Hematopoietic multipotent progenitor cell treated with erythropoietin and hydrocortisone succinate and interleukin-3 and kit ligand, for 4 days (in vitro differentiated cells): Measurements from ENCODE around the gene KTI12.
"Not testable (repeated sequence)": the region's sequence is repeated elsewhere in the genome, so short reads cannot be mapped to it uniquely, and the experiment has no call there.

Experiments
- DNase-seq: peaks from one replicate; pipeline ENCODE4 v3.0.0-alpha.2; 2015

Gene KTI12

GRCh38 chr1:52033190-52034049 is at the start of gene KTI12:
TSS of gene KTI12 (minus strand) at chr1:52033810. CDS start at chr1:52033761, 49 bp downstream.
- peak; percentile 97 for DNase-seq

- no peak for DNase-seq
These were observed 46.4 kb upstream of the KTI12 start for GRCh38 chr1:52080014-52080415.

GRCh38 chr1:52077277-52077676 is 43.7 kb upstream of the KTI12 start:
- not testable (repeated sequence) for DNase-seq

- no peak for DNase-seq
These were observed 38.7 kb upstream of the KTI12 start for GRCh38 chr1:52072291-52072690.

- no peak for DNase-seq
These were observed 37.1 kb upstream of the KTI12 start for GRCh38 chr1:52070704-52071103.

GRCh38 chr1:52063192-52063591 is 29.6 kb upstream of the KTI12 start:
- DNase-seq, result no peak

- DNase-seq, result no peak
These were observed 27.2 kb upstream of the KTI12 start for GRCh38 chr1:52060822-52061221.

- no peak for DNase-seq
These were observed 26.3 kb upstream of the KTI12 start for GRCh38 chr1:52059888-52060287.

- DNase-seq, result no peak
These were observed 25.7 kb upstream of the KTI12 start for GRCh38 chr1:52059321-52059720.

GRCh38 chr1:52057876-52058415 is 24.3 kb upstream of the KTI12 start:
- peak; percentile 17 for DNase-seq

- DNase-seq, result peak; percentile 36
These were observed 23.6 kb upstream of the KTI12 start for GRCh38 chr1:52057255-52057654.

- no peak for DNase-seq
These were observed 23.3 kb upstream of the KTI12 start for GRCh38 chr1:52056937-52057231.

GRCh38 chr1:52056163-52056936 is 22.7 kb upstream of the KTI12 start, which contains the start of gene BTF3L4:
TSS of gene BTF3L4 (plus strand) at chr1:52056295. CDS start at chr1:52059848, 3,553 bp downstream.
- DNase-seq, result peak; percentile 98

- DNase-seq, result no peak
These were observed 22.2 kb upstream of the KTI12 start for GRCh38 chr1:52055866-52056162.

GRCh38 chr1:52055066-52055865 is 21.7 kb upstream of the KTI12 start, which contains the start of gene TXNDC12:
TSS of gene TXNDC12 (minus strand) at chr1:52055191. CDS start at chr1:52055096, 95 bp downstream.
- peak; percentile 96 for DNase-seq

- DNase-seq, result no peak
These were observed 21.0 kb upstream of the KTI12 start for GRCh38 chr1:52054496-52055065.

GRCh38 chr1:52053862-52054261 is 20.3 kb upstream of the KTI12 start:
- no peak for DNase-seq

- DNase-seq, result not testable (repeated sequence)
These were observed 15.7 kb upstream of the KTI12 start for GRCh38 chr1:52049337-52049736.

- DNase-seq, result not testable (repeated sequence)
These were observed 12.1 kb upstream of the KTI12 start for GRCh38 chr1:52045666-52046195.

- DNase-seq, result no peak
These were observed 11.6 kb upstream of the KTI12 start for GRCh38 chr1:52045236-52045635.

- no peak for DNase-seq
These were observed 8.1 kb upstream of the KTI12 start for GRCh38 chr1:52041551-52042185.

- no peak for DNase-seq
These were observed 4.3 kb upstream of the KTI12 start for GRCh38 chr1:52037909-52038308.
